ENCODE results near the gene ITPK1.

DNA sequence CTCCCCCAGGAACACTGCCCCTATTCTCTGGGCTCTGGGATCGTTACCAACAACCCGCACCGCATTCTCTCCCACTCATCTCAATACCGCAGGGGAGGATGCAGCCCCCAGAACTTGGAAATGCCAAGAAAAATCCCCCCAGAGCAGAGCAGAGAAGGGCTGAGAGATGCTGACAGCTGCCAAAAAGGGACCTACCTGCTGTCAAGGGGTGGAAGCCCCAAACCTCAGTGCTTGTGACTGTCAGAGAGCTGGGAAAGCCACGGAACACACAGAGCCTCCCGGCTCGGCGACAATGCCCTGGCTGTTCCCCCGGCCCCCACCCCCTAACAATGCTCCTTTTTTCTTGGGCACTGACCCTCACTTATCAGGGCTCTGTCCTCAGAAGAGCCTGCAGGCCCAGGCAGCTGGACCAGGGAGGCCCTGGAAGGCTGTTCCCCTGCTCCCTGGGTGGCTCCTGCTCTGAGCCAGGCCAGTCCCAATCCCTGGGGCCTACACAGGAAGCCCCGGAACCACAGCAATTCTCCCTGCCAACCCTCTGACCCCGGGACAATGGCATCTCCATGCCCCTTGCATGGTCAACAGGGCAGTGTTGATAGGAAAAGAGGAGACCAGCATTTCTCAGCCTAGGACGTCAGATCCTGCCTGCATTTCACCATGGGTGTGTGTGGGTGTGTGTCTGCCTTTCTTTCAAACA, 78.9 kb downstream of the ITPK1 start:
- TF ChIP-seq, protein P1, sequence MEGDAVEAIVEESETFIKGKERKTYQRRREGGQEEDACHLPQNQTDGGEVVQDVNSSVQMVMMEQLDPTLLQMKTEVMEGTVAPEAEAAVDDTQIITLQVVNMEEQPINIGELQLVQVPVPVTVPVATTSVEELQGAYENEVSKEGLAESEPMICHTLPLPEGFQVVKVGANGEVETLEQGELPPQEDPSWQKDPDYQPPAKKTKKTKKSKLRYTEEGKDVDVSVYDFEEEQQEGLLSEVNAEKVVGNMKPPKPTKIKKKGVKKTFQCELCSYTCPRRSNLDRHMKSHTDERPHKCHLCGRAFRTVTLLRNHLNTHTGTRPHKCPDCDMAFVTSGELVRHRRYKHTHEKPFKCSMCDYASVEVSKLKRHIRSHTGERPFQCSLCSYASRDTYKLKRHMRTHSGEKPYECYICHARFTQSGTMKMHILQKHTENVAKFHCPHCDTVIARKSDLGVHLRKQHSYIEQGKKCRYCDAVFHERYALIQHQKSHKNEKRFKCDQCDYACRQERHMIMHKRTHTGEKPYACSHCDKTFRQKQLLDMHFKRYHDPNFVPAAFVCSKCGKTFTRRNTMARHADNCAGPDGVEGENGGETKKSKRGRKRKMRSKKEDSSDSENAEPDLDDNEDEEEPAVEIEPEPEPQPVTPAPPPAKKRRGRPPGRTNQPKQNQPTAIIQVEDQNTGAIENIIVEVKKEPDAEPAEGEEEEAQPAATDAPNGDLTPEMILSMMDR (IDR thresholded peaks at IDR 0.05) = no peak
- no peak for TF ChIP-seq POLR2A (IDR thresholded peaks at IDR 0.05)

Data from thyroid gland (tissue), 4 donors.